ENCODE results near the gene CST9. TPM values are rescaled to one million over a fixed set of nuclear protein-coding genes. Genes with fewer than 3 reads are reported as not detected.

Gene CST9
- total and polyA plus RNA-seq, 2 of the 13 experiments (the other 11 are each of a cell fraction or from before 2014, with no cell fraction given): 0.07 TPM; not detected in 1

- no peak for TF ChIP-seq ZNF136 (CRISPR knock-in tag; IDR thresholded peaks at IDR 0.05; ENCODE audit: low read depth)
- no peak for TF ChIP-seq ZNF256 (CRISPR knock-in tag; conservative IDR thresholded peaks at IDR 0.05)
- no peak for TF ChIP-seq MTA3 (CRISPR knock-in tag; IDR thresholded peaks at IDR 0.05)
- 0 out of 2 replicates have a peak, but pooled peaks have one; percentile 3 for TF ChIP-seq ZNF383 (CRISPR knock-in tag; IDR thresholded peaks at IDR 0.05; ENCODE audit: borderline replicate concordance)
- TF ChIP-seq EED (CRISPR knock-in tag; IDR thresholded peaks at IDR 0.05): no peak
- TF ChIP-seq ZNF337 (CRISPR knock-in tag; IDR thresholded peaks at IDR 0.05; ENCODE audit: borderline replicate concordance, low read depth): no peak
- TF ChIP-seq ZXDC (CRISPR knock-in tag; IDR thresholded peaks at IDR 0.05): no peak
- TF ChIP-seq USF2 (IDR thresholded peaks at IDR 0.05; ENCODE audit: low read depth, low read length): no peak
- TF ChIP-seq USF2 (CRISPR knock-in tag; IDR thresholded peaks at IDR 0.05; ENCODE audit: borderline replicate concordance): no peak
- TF ChIP-seq SNAI1 (CRISPR knock-in tag; IDR thresholded peaks at IDR 0.05; ENCODE audit: borderline replicate concordance): no peak
- peak; percentile 99 for TF ChIP-seq ZMYM3 (CRISPR knock-in tag; IDR thresholded peaks at IDR 0.05)
- no peak for TF ChIP-seq ARNTL (CRISPR knock-in tag; IDR thresholded peaks at IDR 0.05)
- TF ChIP-seq ZBTB40 (IDR thresholded peaks at IDR 0.05): no peak
- no peak; the same call in 1 of the 2 replicates for TF ChIP-seq ZBTB40 (CRISPR knock-in tag; IDR thresholded peaks at IDR 0.05)
- no peak for TF ChIP-seq CENPX (CRISPR knock-in tag; IDR thresholded peaks at IDR 0.05)
- peak; percentile 27; the same call in 1 of the 2 replicates for TF ChIP-seq KMT2B (CRISPR knock-in tag; IDR thresholded peaks at IDR 0.05)
These were observed 33.8 kb upstream of the CST9 start (continued) for GRCh38 chr20:23639490-23639958.

Measured in HepG2 (cell line).